ENCODE data around the gene ITIH1. TPM values are rescaled to one million over a fixed set of nuclear protein-coding genes. Genes with fewer than 3 reads are reported as not detected.

Gene ITIH1
- total and polyA plus RNA-seq, 2 donors (not counting 3 experiments of a cell fraction or from before 2014, with no cell fraction given) = not detected

- FAIRE-seq = no peak
- no peaks in the 10 kb centered on the region for H3K79me2 ChIP-seq (ENCODE audit: control insufficient read depth, insufficient read depth, low read length)
Observed at GRCh38 chr3:52839892-52840545, 62.6 kb downstream of the ITIH1 start.

More at GRCh38 chr3:52839892-52840545, 62.6 kb downstream of the ITIH1 start:
- Histone ChIP-seq H3K4me2 (ENCODE audit: insufficient read depth, low read length) (no peak overlapping the region), H4K20me1 (replicated peaks; ENCODE audit: control insufficient read depth, extremely low read depth, insufficient read depth, low read length) (no peaks in the 10 kb centered on the region), H3K27ac (ENCODE audit: insufficient read depth, low read depth, low read length) (no peak overlapping the region), H2AFZ (ENCODE audit: low read depth, low read length) (no peak overlapping the region), H3K9ac (replicated peaks; ENCODE audit: extremely low read depth, insufficient read depth, low read length) (no peak overlapping the region), H3K36me3 (ENCODE audit: control insufficient read depth in 2 of 2, extremely low read depth in 1 of 2, insufficient read depth in 2 of 2, low read length in 2 of 2) (peaks cover 0 to 5% of the 10 kb centered on the region in 2 experiments), H3K9me1 (replicated peaks; ENCODE audit: control insufficient read depth, extremely low read depth, insufficient read depth, low read length) (no peaks in the 10 kb centered on the region), H3K4me3 (replicated peaks in 1 of 3; ENCODE audit: insufficient read depth in 1 of 3, low read depth in 1 of 3, low read length in 3 of 3) (no peak overlapping the region), H3K27me3 (ENCODE audit: control insufficient read depth in 2 of 2, insufficient read depth in 2 of 2, low read length in 2 of 2) (no peaks in the 10 kb centered on the region), H3K4me1 (ENCODE audit: control insufficient read depth, extremely low read depth, insufficient read depth, low read length) (no peaks in the 10 kb centered on the region), H3K9me3 (replicated peaks; ENCODE audit: control insufficient read depth, insufficient read depth, low read length) (no peaks in the 10 kb centered on the region)
- TF ChIP-seq MAX (IDR thresholded peaks at IDR 0.05; ENCODE audit: insufficient read depth, insufficient read length) (no peak), MYC (IDR thresholded peaks at IDR 0.05; ENCODE audit: low read depth, low read length) (no peak), FOS (IDR thresholded peaks at IDR 0.05; ENCODE audit: borderline replicate concordance, insufficient read depth, low read length) (no peak), POLR2AphosphoS5 (IDR thresholded peaks at IDR 0.05; ENCODE audit: insufficient read depth, low read depth, low read length) (no peak), GATA2 (IDR thresholded peaks at IDR 0.05; ENCODE audit: insufficient read depth, insufficient read length, low read depth, low read length) (no peak), JUN (IDR thresholded peaks at IDR 0.05; ENCODE audit: borderline replicate concordance, insufficient read depth, insufficient read length, low read depth) (no peak), EZH2 (IDR thresholded peaks at IDR 0.05; ENCODE audit: borderline replicate concordance, low read depth, low read length, severe bottlenecking) (no peak), CTCF (IDR thresholded peaks at IDR 0.05; ENCODE audit: extremely low read depth in 1 of 2, insufficient read depth in 1 of 2, low read depth in 1 of 2, low read length in 2 of 2) (no peak), POLR2A (IDR thresholded peaks at IDR 0.05; ENCODE audit: low read depth, low read length) (no peak)
- CTCF ChIA-PET = interaction anchor here (1.6 to 1.7 kb wide), 2 partner anchors 19 to 41 kb away, joined by 4 to 7 read pairs; no protein-coding TSS in a partner anchor
- DNase-seq (ENCODE audit: low read depth, low spot score) = no peak
- POLR2A ChIA-PET = no interaction called here
- BruUV-seq (replicated peaks) = TSS peak; percentile 14
- intact Hi-C loops (cut with micrococcal nuclease) (no loop called here), dilution Hi-C loops (cut with MboI; ENCODE audit: extremely low pct_ligation_motif_present, low sequenced_read_pairs) (no loop called here)

Data from endothelial cell of umbilical vein (primary cell).